NCI-H1417 treated with DMSO at 0.1 percent for 48 hours (cell line): Measurements from ENCODE around the gene TLR9.
"Not testable (repeated sequence)": the region's sequence is repeated elsewhere in the genome, so short reads cannot be mapped to it uniquely, and the experiment has no call there.

Experiments used
- DNase-seq: peaks from one replicate; lab custom pipeline; 2025; lab: John Stamatoyannopoulos, UW

TLR9 gene

DNA sequence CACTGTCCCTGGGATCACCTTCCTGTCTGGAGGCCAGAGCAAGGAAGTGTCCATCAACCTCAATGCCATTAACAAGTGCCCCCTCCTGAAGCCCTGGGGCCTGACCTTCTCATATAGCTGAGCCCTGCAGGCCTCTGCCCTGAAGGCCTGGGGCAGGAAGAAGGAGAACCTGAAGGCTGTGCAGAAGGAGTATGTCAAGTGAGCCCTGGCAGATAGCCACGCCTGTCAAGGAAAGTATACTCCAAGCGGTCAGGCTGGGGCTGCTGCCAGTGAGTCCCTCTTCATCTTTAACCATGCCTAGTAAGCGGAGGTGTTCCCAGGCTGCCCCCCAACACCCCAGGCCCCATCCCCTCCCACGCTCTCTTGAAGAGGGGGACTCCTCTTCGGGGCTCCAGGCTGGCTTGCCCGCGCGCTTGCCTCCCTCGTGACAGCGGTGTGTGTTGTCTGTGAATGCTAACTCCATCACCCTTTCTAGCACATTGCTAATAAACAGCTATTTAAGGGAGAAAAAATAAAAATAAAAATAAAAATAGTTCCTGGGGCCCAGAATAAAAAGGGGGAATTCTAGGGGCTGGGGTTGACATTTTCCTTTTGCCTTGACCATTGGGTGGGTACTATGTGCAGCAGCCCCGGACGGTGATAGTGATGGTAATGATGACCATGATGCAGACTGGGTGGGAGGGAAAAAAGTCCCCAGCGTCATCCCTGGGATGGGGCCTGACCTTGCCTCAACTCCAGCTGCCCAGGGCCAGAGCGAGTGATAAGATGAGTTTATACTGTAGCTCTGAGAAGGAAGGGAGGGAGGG, 30.8 kb downstream of the TLR9 start:
- no peak for DNase-seq

DNA sequence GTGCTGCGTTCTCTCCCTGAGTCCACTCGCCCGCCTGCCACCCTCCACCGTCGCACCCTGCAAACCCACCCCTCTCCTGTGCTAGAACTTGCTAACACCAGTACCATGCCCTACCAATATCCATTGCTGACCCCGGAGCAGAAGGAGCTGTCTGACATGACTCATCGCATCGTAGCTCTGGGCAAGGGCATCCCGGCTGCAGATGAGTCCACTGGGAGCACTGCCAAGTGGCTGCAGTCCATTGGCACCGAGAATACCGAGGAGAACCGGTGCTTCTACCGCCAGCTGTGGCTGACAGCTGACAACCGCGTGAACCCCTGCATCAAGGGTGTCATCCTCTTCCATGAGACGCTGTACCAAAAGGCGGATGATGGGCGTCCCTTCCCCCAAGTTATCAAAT, 32.4 kb downstream of the TLR9 start:
- no peak for DNase-seq

DNA sequence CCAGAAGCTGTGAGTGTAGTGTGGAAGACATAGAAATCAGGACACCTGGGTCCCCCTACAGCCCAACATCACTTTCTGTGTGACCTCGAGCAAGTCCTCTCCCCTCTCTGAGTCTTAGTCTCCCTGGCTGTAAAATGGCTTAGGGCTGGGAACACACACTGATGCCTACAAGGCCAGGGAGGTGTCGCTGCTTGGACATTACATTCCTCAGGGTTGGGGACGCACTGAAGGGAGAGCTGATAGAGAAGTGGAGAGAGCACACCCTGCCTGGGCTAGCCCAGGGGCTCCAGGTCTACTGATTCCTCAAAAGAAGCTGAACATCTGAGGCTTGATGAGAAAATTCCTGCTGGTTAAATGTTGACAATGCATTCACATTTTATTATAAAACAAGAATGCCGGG, 33.8 kb downstream of the TLR9 start:
- no peak for DNase-seq

DNA sequence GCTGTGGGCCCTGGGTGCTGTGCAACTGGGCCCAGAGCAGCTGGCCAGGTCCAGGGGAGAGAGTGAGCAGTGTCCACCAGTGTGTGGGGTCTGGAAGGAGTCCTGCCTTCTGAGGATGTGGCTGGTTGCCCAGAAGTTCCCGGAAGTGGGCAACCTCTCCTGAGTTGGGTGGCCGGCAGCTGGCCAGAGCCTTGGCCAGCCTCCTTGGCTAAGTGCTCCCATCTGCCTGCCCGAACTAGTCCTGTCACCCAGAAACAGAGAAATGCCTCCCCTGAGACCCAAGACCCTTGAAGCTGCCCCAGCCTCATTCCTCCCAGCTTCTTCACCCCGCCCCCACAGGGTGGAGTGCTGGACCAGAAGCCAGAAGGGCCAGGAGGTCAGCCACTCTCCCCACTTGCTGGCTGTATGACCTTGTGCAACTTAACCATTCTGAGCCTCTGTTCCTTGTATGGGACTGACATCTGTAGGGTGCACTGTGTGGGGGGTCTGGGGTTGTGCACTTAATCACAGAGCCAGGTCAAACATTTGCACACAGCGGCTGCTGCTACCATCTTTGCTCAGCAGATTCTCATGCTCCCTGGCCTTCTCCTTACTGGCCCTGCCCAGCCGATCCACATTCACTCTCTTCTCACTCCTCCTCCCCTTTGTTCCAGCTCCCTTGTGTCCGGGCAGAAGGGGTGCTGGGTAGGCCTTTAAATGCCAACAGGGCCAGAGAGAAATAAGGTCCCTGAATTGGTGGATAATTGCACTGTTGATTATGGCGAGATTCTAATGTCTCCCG, 35.0 kb downstream of the TLR9 start:
- DNase-seq: no peak

- DNase-seq: no peak
Measured at GRCh38 chr3:52188556-52188955, 36.9 kb downstream of the TLR9 start.

- DNase-seq: no peak
Measured at GRCh38 chr3:52186729-52187128, 38.7 kb downstream of the TLR9 start.

GRCh38 chr3:52185837-52186236, 39.6 kb downstream of the TLR9 start:
- DNase-seq: no peak

DNA sequence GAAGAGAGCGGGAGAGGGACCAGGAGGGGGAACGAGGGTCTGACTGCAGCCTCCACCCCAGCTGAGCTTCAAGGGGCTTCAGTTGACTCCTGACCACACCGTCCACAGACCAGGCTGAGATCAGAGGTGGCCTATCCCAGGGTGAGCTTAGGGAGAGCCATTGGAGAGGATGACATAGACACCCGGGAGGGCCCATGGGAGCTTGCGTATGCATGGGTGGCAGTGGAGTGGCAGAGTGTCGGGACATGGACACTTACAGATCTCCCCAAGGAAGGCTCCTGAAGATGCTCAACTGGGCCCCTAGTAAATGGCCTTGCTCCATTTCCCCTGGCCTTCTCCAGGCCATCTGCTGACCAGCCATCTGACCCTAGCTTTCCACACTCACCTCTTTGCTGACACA, 40.1 kb downstream of the TLR9 start:
- no peak for DNase-seq

GRCh38 chr3:52184690-52185089, 40.8 kb downstream of the TLR9 start:
- no peak for DNase-seq

GRCh38 chr3:52183786-52184445, 41.5 kb downstream of the TLR9 start:
- DNase-seq: no peak

DNA sequence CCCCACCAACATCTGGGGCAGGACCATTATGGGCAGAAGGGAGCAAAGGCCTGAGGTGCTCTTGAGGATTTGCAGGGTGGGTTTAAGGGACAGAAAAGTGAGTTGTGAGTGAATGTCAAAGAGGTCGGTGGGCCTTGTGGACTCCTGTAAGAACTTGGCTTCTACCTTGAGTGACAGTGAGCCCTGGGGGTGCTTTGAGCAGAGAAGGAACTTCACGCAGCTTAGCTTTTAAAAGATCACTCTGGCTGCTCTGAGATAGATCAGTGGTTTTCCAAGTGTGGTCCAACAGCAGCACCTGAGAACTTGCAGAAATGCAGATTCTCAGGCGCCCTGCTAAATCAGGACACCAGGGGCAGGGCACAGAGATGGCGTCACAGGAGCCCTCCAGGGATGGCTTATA, 42.8 kb downstream of the TLR9 start:
- DNase-seq: no peak

- DNase-seq: no peak
Measured at GRCh38 chr3:52182196-52182595, 43.2 kb downstream of the TLR9 start.

GRCh38 chr3:52181543-52181942, 43.9 kb downstream of the TLR9 start:
- DNase-seq: no peak

DNA sequence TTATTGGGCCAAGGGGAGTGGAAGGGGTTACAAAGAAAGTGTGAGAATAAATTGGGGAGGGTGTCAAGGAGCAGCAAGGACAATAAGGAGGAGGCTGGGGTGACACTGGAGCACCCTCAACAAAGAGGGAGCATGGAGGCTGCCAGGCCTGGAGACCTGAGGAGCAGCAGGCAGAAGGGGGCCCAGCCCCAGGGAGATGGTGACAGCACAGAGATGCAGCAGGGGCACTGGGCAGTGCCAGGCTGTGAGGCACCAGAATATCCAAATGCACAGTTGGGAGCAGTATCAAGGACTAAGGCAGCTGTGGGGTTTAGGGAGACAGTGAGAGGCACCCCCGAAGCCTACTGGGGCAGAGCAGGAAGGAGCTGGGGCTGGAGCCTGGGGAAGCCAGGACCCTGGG, 46.9 kb downstream of the TLR9 start:
- DNase-seq: no peak

- DNase-seq: not testable (repeated sequence)
Measured at GRCh38 chr3:52178126-52178525, 47.3 kb downstream of the TLR9 start.

DNA sequence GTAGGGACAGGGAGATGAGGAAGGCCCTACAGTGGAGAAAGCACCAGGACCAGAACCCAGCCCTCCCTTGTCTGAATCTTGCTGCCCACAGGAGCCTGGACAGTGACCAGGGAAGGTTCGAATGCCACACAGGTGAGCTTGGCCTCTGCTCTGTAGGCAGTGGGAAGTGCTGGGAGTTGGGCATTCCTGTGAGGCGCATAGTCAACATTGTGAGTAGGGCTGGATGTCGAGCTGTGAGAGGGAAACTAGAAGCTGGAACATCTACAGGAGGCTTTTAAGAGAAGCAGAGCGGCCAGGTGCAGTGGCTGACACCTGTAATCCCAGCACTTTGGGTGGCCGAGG, 47.8 kb downstream of the TLR9 start:
- DNase-seq: no peak

DNA sequence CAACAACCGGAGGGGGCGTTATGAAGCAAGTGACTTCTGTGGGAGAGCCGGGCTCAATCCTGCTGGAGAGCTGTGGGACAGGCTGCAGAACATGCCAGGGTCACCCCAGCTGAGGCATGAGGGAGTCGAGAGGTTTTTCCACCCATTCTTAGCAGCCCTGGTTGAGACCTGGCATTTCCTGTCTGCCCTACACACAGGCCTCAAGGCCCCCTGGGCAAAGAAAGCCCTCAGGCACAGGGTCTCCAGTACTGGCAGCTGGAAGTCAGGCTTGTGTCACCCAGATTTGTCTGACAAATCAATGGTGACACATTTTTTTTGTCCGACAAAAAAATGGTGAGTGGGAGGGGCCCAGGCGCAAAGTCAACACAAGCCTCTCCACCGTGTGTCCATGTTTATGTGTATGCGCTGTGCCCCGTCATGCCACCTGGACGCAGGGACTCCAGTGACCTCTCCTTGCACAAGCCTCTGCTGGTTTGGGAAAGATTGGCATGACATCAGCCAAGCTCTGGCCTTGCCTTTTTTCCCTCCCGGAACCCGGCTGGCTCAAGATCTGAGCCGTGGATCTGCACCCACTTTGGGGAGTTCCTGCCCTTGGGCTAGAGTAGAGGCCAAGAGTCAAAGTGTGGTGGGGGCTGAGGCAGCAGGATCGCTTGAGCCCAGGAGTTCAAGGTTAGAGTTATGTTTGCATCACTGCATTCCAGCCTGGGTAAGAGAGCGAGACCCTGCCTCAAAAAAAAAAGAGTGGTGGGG, 48.3 kb downstream of the TLR9 start:
- no peak for DNase-seq

- no peak for DNase-seq
Measured at GRCh38 chr3:52176180-52176752, 49.2 kb downstream of the TLR9 start.

GRCh38 chr3:52175416-52176179, 49.8 kb downstream of the TLR9 start:
- no peak for DNase-seq

GRCh38 chr3:52174896-52175295, 50.5 kb downstream of the TLR9 start:
- DNase-seq: no peak

DNA sequence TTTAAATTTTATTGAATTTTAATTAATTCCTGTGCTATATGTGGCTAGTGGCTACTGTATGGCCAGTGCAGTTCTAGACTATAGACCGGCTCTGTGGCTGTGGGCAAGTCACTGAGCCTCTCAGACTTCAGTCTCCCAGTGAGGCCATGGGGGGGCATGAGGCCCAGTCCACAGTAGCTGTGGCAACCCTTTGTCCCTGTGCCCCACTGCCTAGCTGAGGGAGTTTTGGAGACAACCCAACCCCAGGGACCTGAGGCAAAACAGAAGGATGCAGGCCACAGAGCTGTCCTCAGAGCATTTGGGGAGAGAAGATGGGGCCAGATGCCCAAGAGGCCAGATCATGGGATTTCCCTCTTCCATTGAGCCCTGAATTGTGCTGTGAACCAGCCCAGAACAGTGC, 52.3 kb downstream of the TLR9 start:
- no peak for DNase-seq
